Measurements from ENCODE around the gene ZNF488. TPM values are rescaled to one million over a fixed set of nuclear protein-coding genes. Genes with fewer than 3 reads are reported as not detected.
A peak's percentile ranks its signal among the peaks of the same experiment; 100 is the strongest.

ZNF488 gene
- total RNA-seq, 1 donor from 2014 or later: 0.35 TPM

DNA sequence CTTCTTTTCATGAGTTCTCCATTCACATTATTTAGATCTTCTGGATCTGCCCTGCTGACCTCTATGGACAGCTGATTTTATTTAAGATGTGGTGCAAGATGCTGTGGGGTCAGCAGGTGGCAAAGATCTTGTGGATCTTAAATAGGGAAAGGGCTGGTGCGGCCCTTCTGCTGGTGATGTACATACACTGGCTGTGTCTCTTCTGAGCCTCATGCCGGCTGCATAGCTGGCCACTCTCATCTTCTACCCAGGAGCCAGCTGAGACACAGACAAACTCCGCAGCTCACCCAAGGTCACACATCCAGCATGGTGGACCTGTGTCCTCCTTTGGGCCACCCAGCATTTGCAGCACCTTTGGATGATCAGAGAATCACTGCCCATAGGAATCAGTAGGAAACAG lies 26.2 kb downstream of the ZNF488 start:
- no peak overlapping the region for H3K27ac Mint-ChIP-seq (ENCODE audit: unreplicated experiment)
- TF ChIP-seq, protein P1, sequence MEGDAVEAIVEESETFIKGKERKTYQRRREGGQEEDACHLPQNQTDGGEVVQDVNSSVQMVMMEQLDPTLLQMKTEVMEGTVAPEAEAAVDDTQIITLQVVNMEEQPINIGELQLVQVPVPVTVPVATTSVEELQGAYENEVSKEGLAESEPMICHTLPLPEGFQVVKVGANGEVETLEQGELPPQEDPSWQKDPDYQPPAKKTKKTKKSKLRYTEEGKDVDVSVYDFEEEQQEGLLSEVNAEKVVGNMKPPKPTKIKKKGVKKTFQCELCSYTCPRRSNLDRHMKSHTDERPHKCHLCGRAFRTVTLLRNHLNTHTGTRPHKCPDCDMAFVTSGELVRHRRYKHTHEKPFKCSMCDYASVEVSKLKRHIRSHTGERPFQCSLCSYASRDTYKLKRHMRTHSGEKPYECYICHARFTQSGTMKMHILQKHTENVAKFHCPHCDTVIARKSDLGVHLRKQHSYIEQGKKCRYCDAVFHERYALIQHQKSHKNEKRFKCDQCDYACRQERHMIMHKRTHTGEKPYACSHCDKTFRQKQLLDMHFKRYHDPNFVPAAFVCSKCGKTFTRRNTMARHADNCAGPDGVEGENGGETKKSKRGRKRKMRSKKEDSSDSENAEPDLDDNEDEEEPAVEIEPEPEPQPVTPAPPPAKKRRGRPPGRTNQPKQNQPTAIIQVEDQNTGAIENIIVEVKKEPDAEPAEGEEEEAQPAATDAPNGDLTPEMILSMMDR (IDR thresholded peaks at IDR 0.05): no peak
- no peaks in the 10 kb centered on the region for H3K27me3 Mint-ChIP-seq (ENCODE audit: unreplicated experiment)
- H3K4me1 Mint-ChIP-seq (ENCODE audit: unreplicated experiment): no peaks in the 10 kb centered on the region
- H3K9me3 Mint-ChIP-seq (ENCODE audit: unreplicated experiment): no peaks in the 10 kb centered on the region
- H3K36me3 Mint-ChIP-seq (ENCODE audit: unreplicated experiment): no peaks in the 10 kb centered on the region
- no peak overlapping the region for H3K4me3 Mint-ChIP-seq (ENCODE audit: unreplicated experiment)
- DNase-seq (ENCODE audit: extremely low spot score, unreplicated experiment): no peak

- no peaks in the 10 kb centered on the region for H3K36me3 Mint-ChIP-seq (ENCODE audit: unreplicated experiment)
- no peaks in the 10 kb centered on the region for H3K9me3 Mint-ChIP-seq (ENCODE audit: unreplicated experiment)
- DNase-seq (ENCODE audit: extremely low spot score, unreplicated experiment): no peak
- H3K27ac Mint-ChIP-seq (ENCODE audit: unreplicated experiment): no peak overlapping the region
- no peaks in the 10 kb centered on the region for H3K27me3 Mint-ChIP-seq (ENCODE audit: unreplicated experiment)
- no peaks in the 10 kb centered on the region for H3K4me1 Mint-ChIP-seq (ENCODE audit: unreplicated experiment)
- TF ChIP-seq, protein P1 (IDR thresholded peaks at IDR 0.05): no peak
- no peak overlapping the region for H3K4me3 Mint-ChIP-seq (ENCODE audit: unreplicated experiment)
Measured at GRCh38 chr10:47357131-47357582, 26.9 kb downstream of the ZNF488 start.

DNA sequence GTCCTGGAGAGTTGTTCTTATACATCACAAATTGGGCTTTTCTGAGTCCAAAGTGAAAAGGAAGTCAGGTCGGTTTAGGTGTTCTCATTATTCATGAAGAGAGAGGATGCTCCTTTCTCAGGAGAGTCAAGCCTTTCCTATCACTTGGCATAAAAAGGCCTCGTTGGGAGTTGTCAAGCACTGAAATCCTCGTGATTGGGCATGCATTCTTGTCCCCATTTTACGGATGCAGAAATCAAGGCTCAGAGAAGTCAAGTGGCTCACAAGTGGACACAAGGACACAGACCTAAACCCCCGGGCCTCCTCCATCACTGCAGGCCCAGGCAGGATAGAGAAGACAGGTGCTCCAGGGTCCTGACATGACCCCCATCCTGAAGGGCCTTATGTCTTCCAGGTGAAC lies 27.4 kb downstream of the ZNF488 start:
- Mint-ChIP-seq H3K9me3 (ENCODE audit: unreplicated experiment) (no peaks in the 10 kb centered on the region), H3K27ac (ENCODE audit: unreplicated experiment) (no peak overlapping the region), H3K36me3 (ENCODE audit: unreplicated experiment) (no peaks in the 10 kb centered on the region), H3K4me1 (ENCODE audit: unreplicated experiment) (no peaks in the 10 kb centered on the region), H3K4me3 (ENCODE audit: unreplicated experiment) (no peak overlapping the region), H3K27me3 (ENCODE audit: unreplicated experiment) (no peaks in the 10 kb centered on the region)
- TF ChIP-seq, protein P1 (IDR thresholded peaks at IDR 0.05): no peak
- no peak for DNase-seq (ENCODE audit: extremely low spot score, unreplicated experiment)

GRCh38 chr10:47354900-47355299 lies 29.2 kb downstream of the ZNF488 start:
- TF ChIP-seq, protein P1 (IDR thresholded peaks at IDR 0.05): no peak
- H3K36me3 Mint-ChIP-seq (ENCODE audit: unreplicated experiment): no peaks in the 10 kb centered on the region
- DNase-seq (ENCODE audit: extremely low spot score, unreplicated experiment): no peak

DNA sequence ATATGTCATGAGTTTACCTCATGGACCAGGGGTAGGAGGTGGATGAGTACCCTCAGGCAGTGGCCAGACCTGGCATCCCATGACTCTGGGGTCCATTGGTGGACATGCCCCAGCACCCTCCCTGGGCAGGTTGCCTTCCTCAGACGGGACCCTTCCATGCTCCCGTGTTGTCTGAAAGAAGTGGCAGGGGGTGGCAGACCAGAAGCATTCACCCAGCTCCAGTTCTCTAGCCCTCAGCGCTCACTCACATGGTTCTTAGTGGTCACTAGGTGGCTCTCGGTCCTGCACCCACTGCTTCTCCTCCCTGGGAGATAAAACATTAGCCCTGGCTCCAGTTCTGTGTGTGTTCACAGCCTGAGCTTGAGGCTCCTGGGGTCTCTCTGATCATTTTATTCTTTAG lies 29.9 kb downstream of the ZNF488 start:
- Mint-ChIP-seq H3K9me3 (ENCODE audit: unreplicated experiment) (no peaks in the 10 kb centered on the region), H3K4me3 (ENCODE audit: unreplicated experiment) (no peak overlapping the region), H3K4me1 (ENCODE audit: unreplicated experiment) (no peaks in the 10 kb centered on the region), H3K27ac (ENCODE audit: unreplicated experiment) (no peak overlapping the region), H3K36me3 (ENCODE audit: unreplicated experiment) (no peaks in the 10 kb centered on the region), H3K27me3 (ENCODE audit: unreplicated experiment) (no peaks in the 10 kb centered on the region)
- TF ChIP-seq, protein P1 (IDR thresholded peaks at IDR 0.05): peak; percentile 26
- no peak for DNase-seq (ENCODE audit: extremely low spot score, unreplicated experiment)

More at GRCh38 chr10:47354900-47355299, 29.2 kb downstream of the ZNF488 start:
- no peaks in the 10 kb centered on the region for H3K9me3 Mint-ChIP-seq (ENCODE audit: unreplicated experiment)
- H3K4me3 Mint-ChIP-seq (ENCODE audit: unreplicated experiment): no peak overlapping the region
- H3K4me1 Mint-ChIP-seq (ENCODE audit: unreplicated experiment): no peaks in the 10 kb centered on the region
- H3K27me3 Mint-ChIP-seq (ENCODE audit: unreplicated experiment): no peaks in the 10 kb centered on the region
- no peak overlapping the region for H3K27ac Mint-ChIP-seq (ENCODE audit: unreplicated experiment)
